DOHH2 (cell line): ENCODE measurements around the gene EMID1.
"Not testable (repeated sequence)": the region's sequence is repeated elsewhere in the genome, so short reads cannot be mapped to it uniquely, and the experiment has no call there.

ENCODE experiments used
- H3F3A ChIP-seq: fragments of 200-600 bp; sonication (generic), shearing (Covaris generic); 2 replicates; pipeline ENCODE4 v1.6.0; 2016; ENCODE audit warnings: antibody characterized with exemption, mild to moderate bottlenecking; ENCODE audit not compliant: control insufficient read depth, insufficient read depth
- H3K27ac ChIP-seq: fragments of 200-600 bp; sonication (generic); 2 replicates; pipeline ENCODE4 v1.5.1; 2014; ENCODE audit warnings: low read depth, mild to moderate bottlenecking, low read length, moderate library complexity
- H3K27me3 ChIP-seq: fragments of 200-600 bp; sonication (generic); 2 replicates; pipeline ENCODE4 v1.6.1; 2014; ENCODE audit warnings: mild to moderate bottlenecking, low read length, mixed read lengths; ENCODE audit not compliant: control insufficient read depth
- H3K36me3 ChIP-seq: fragments of 200-600 bp; sonication (generic); 2 replicates; pipeline ENCODE4 v1.6.1; 2014; ENCODE audit warnings: mild to moderate bottlenecking, low read length, moderate library complexity, mixed read lengths; ENCODE audit not compliant: control insufficient read depth
- H3K4me1 ChIP-seq: fragments of 200-600 bp; sonication (generic); 2 replicates; pipeline ENCODE4 v1.6.1; 2014; ENCODE audit warnings: mild to moderate bottlenecking, low read length, mixed read lengths; ENCODE audit not compliant: control insufficient read depth
- H3K4me2 ChIP-seq: fragments of 200-600 bp; sonication (generic); 2 replicates; pipeline ENCODE4 v1.6.0; 2014; ENCODE audit warnings: mild to moderate bottlenecking, low read length, moderate library complexity
- H3K4me3 ChIP-seq: fragments of 200-600 bp; sonication (generic); 2 replicates; pipeline ENCODE4 v1.5.1; 2014; ENCODE audit warnings: mild to moderate bottlenecking, low read length, mixed read lengths
- H3K79me2 ChIP-seq: fragments of 200-600 bp; sonication (generic); 2 replicates; pipeline ENCODE4 v1.6.1; 2014; ENCODE audit warnings: mild to moderate bottlenecking, low read length, mixed read lengths; ENCODE audit not compliant: control insufficient read depth
- H3K9me2 ChIP-seq: fragments of 200-600 bp; sonication (generic); replicated peaks from 2 replicates; pipeline ENCODE4 v1.6.1; 2014; ENCODE audit warnings: mild to moderate bottlenecking, low read length, mixed read lengths; ENCODE audit not compliant: control insufficient read depth
- H3K9me3 ChIP-seq: fragments of 200-600 bp; sonication (generic); 2 replicates; pipeline ENCODE4 v1.6.1; 2014; ENCODE audit warnings: antibody characterized with exemption, low read length, mixed read lengths; ENCODE audit not compliant: control insufficient read depth, insufficient read depth
- H4K20me1 ChIP-seq: fragments of 200-600 bp; sonication (generic); 2 replicates; pipeline ENCODE4 v1.6.0; 2014; ENCODE audit warnings: low read depth, mild to moderate bottlenecking, antibody characterized with exemption, low read length, moderate library complexity; ENCODE audit not compliant: control insufficient read depth, insufficient read depth
- CTCF ChIP-seq: fragments of 200-600 bp; sonication (generic); IDR thresholded peaks from one replicate; pipeline ENCODE4 v1.5.1; 2014; ENCODE audit warnings: antibody characterized with exemption, mild to moderate bottlenecking, low read depth, low read length; ENCODE audit not compliant: poor library complexity, severe bottlenecking
- EZH2phosphoT487 ChIP-seq: fragments of 200-600 bp; sonication (generic); IDR thresholded peaks from 2 replicates; pipeline ENCODE4 v1.6.1; 2017; ENCODE audit warnings: borderline replicate concordance, mild to moderate bottlenecking, antibody characterized with exemption, low read length, moderate library complexity, mixed read lengths

The EMID1 gene

DNA sequence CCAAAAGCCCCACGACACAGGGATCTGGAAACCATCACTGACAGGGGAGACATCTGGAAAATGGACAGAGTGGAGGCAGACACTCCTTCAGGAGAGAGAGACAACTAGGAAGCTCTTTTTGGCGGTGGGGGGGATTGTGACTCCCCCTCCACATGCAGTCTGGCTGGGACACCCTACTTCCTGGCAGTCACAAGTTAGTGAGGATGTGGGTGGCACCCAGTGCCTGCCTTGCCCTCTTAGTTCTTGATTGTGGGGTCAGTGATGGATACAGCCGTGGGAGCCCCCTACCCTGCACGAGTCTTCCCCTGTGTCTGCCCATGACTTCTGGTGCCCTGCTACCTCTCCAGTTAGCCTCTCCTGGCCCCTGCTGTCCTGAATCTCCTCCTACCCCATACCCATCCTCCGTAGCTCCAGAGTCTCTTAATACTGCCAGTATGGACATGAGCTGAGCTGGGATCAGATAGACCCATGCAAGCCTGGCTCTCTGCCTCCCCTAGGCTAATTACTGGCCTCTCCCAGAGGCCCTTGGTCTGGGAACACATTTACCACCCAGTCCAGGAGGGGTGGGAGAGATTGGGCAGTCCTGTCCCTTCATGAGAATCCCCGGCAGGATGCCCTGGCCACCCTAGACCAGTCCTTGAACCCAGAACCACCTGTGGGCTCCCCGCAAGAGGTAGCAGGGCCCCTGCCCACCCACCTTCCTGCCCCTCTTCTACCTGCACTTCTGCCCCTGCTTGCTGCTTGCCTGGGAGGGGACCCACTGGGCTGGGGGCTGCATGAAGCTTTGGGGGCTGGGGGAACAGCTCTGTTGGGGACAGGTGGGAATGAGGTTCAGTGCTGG lies 39.3 kb downstream of the EMID1 start:
- no peaks in the 10 kb centered on the region for H3K9me2 ChIP-seq
- H3K79me2 ChIP-seq, result no peaks in the 10 kb centered on the region
- no peaks in the 10 kb centered on the region for H3F3A ChIP-seq
- H3K27ac ChIP-seq, result no peak overlapping the region
- no peak for TF ChIP-seq CTCF
- TF ChIP-seq EZH2phosphoT487, result no peak
- H3K4me2 ChIP-seq, result no peak overlapping the region
- no peaks in the 10 kb centered on the region for H3K36me3 ChIP-seq
- H4K20me1 ChIP-seq, result no peaks in the 10 kb centered on the region
- H3K27me3 ChIP-seq, result peaks cover 6% of the 10 kb centered on the region; the same call in 1 of the 2 replicates
- H3K9me3 ChIP-seq, result no peaks in the 10 kb centered on the region
- H3K4me1 ChIP-seq, result no peaks in the 10 kb centered on the region
- H3K4me3 ChIP-seq, result no peak overlapping the region

GRCh38 chr22:29245626-29246385 lies 40.1 kb downstream of the EMID1 start:
- H3K4me2 ChIP-seq, result no peak overlapping the region
- H4K20me1 ChIP-seq, result no peaks in the 10 kb centered on the region
- H3K4me1 ChIP-seq, result no peaks in the 10 kb centered on the region
- no peaks in the 10 kb centered on the region for H3K9me3 ChIP-seq
- no peak overlapping the region for H3K27ac ChIP-seq
- H3K9me2 ChIP-seq, result no peaks in the 10 kb centered on the region
- H3K79me2 ChIP-seq, result no peaks in the 10 kb centered on the region
- TF ChIP-seq CTCF (peak; percentile 97), EZH2phosphoT487 (no peak)
- H3F3A ChIP-seq, result no peaks in the 10 kb centered on the region
- H3K36me3 ChIP-seq, result no peaks in the 10 kb centered on the region
- no peak overlapping the region for H3K4me3 ChIP-seq
- H3K27me3 ChIP-seq, result peaks cover 6% of the 10 kb centered on the region; the same call in 1 of the 2 replicates

- not testable (repeated sequence) for H3K79me2 ChIP-seq, H3K27me3 ChIP-seq, H4K20me1 ChIP-seq, H3K36me3 ChIP-seq, H3K9me2 ChIP-seq, H3K4me1 ChIP-seq, H3F3A ChIP-seq, H3K4me3 ChIP-seq, H3K9me3 ChIP-seq, H3K27ac ChIP-seq, H3K4me2 ChIP-seq
Measured at GRCh38 chr22:29247891-29248290, 42.2 kb downstream of the EMID1 start.

GRCh38 chr22:29251265-29251664 lies 45.6 kb downstream of the EMID1 start:
- no peaks in the 10 kb centered on the region for H3K4me1 ChIP-seq
- no peaks in the 10 kb centered on the region for H4K20me1 ChIP-seq
- H3K4me2 ChIP-seq, result no peak overlapping the region
- no peaks in the 10 kb centered on the region for H3K27me3 ChIP-seq
- H3F3A ChIP-seq, result no peaks in the 10 kb centered on the region
- no peak overlapping the region for H3K4me3 ChIP-seq
- no peak overlapping the region for H3K27ac ChIP-seq
- H3K36me3 ChIP-seq, result no peaks in the 10 kb centered on the region
- no peaks in the 10 kb centered on the region for H3K9me3 ChIP-seq
- H3K79me2 ChIP-seq, result no peaks in the 10 kb centered on the region
- H3K9me2 ChIP-seq, result no peaks in the 10 kb centered on the region
- no peak for TF ChIP-seq EZH2phosphoT487
- TF ChIP-seq CTCF, result no peak
